ENCODE measurements around the gene XIST. TPM values are rescaled to one million over a fixed set of nuclear protein-coding genes. Genes with fewer than 3 reads are reported as not detected.

Gene XIST
- total RNA-seq, 4 donors from 2014 or later: 0.73 to 22.6 (median 20.0) TPM; not detected in 1

DNA sequence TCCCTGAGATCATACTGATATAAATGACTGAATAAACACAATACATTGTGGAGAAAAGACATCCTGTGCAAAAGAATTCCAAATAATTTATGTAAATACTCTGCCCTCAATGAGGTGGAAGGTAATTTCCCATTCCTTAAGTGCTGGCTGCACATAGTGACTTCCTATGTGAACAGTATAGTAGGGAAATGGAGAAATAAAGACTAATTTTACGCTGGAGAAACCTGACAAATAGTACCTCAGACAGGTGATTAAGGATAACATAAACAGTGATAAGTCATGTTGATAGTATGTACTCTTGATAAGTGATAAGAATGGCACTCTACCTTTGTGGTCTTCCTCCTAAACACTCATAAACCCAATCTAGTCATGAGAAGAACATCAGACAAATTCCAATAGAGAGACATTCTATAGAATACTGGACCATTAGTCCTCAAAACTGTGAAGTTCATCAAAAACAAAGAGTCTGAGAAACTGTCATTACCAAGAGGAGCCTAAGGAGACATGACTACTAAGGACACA lies 15.5 kb downstream of the XIST start:
- H3K27me3 ChIP-seq: no peaks in the 10 kb centered on the region
- no peaks in the 10 kb centered on the region for H3K9me3 ChIP-seq
- no peak for TF ChIP-seq POLR2A (IDR thresholded peaks at IDR 0.05)
- TF ChIP-seq, protein P1, sequence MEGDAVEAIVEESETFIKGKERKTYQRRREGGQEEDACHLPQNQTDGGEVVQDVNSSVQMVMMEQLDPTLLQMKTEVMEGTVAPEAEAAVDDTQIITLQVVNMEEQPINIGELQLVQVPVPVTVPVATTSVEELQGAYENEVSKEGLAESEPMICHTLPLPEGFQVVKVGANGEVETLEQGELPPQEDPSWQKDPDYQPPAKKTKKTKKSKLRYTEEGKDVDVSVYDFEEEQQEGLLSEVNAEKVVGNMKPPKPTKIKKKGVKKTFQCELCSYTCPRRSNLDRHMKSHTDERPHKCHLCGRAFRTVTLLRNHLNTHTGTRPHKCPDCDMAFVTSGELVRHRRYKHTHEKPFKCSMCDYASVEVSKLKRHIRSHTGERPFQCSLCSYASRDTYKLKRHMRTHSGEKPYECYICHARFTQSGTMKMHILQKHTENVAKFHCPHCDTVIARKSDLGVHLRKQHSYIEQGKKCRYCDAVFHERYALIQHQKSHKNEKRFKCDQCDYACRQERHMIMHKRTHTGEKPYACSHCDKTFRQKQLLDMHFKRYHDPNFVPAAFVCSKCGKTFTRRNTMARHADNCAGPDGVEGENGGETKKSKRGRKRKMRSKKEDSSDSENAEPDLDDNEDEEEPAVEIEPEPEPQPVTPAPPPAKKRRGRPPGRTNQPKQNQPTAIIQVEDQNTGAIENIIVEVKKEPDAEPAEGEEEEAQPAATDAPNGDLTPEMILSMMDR (IDR thresholded peaks at IDR 0.05 in 4 of 5, conservative IDR thresholded peaks at IDR 0.05 in 1 of 5): no peak
- DNase-seq (no peak), ATAC-seq (no peak)
- in situ Hi-C loops (cut with MboI; ENCODE audit: low sequenced_read_pairs in 4 of 4): no loop called here
- intact Hi-C loops (cut with DNase I; ENCODE audit: low total_unique reads): no loop called here
- H3K4me3 ChIP-seq: no peak overlapping the region
- no peaks in the 10 kb centered on the region for H3K36me3 ChIP-seq
- H3K27ac ChIP-seq: no peak overlapping the region
- peaks cover 0 to 24% of the 10 kb centered on the region in 2 donors for H3K4me1 ChIP-seq

- ATAC-seq: no peak
- no peak for TF ChIP-seq POLR2A (IDR thresholded peaks at IDR 0.05)
- TF ChIP-seq, protein P1 (IDR thresholded peaks at IDR 0.05 in 4 of 5, conservative IDR thresholded peaks at IDR 0.05 in 1 of 5): no peak
- in situ Hi-C loops (cut with MboI; ENCODE audit: low sequenced_read_pairs in 4 of 4): no loop called here
- H3K27ac ChIP-seq: no peak overlapping the region
- intact Hi-C loops (cut with DNase I; ENCODE audit: low total_unique reads): no loop called here
- H3K9me3 ChIP-seq: no peaks in the 10 kb centered on the region
- DNase-seq: no peak
- no peaks in the 10 kb centered on the region for H3K27me3 ChIP-seq
- H3K36me3 ChIP-seq: no peaks in the 10 kb centered on the region
- no peak overlapping the region for H3K4me3 ChIP-seq
- peaks cover 0 to 19% of the 10 kb centered on the region in 2 donors for H3K4me1 ChIP-seq
Measured at GRCh38 chrX:73834219-73834618, 18.3 kb downstream of the XIST start.

DNA sequence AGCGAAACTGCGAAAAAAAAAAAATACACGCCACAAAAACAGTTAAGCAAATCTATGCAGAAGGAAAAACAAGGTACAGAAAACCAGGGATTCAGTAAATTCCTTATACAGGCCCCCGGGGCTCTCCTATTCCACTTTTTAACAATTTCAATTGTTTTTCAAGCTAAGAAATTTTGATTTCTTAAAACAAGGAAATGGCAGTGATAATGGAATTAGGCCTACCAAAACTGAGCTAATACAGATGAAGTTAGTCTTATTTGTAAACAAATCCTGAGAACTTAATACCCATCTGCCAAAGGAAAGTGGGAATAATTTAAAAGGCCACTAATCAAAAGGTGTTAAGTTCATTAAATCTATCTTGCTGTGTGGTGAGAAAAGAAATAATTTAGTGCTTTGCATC lies 20.2 kb downstream of the XIST start:
- intact Hi-C loops (cut with DNase I; ENCODE audit: low total_unique reads) (no loop called here), in situ Hi-C loops (cut with MboI; ENCODE audit: low sequenced_read_pairs in 4 of 4) (no loop called here)
- Histone ChIP-seq H3K27me3 (no peaks in the 10 kb centered on the region), H3K4me3 (no peak overlapping the region), H3K27ac (no peak overlapping the region), H3K4me1 (peaks cover 0 to 36% of the 10 kb centered on the region in 2 donors), H3K36me3 (no peaks in the 10 kb centered on the region), H3K9me3 (no peaks in the 10 kb centered on the region)
- no peak for TF ChIP-seq POLR2A (IDR thresholded peaks at IDR 0.05)
- TF ChIP-seq, protein P1 (IDR thresholded peaks at IDR 0.05 in 4 of 5, conservative IDR thresholded peaks at IDR 0.05 in 1 of 5): no peak
- no peak for DNase-seq
- ATAC-seq: no peak

DNA sequence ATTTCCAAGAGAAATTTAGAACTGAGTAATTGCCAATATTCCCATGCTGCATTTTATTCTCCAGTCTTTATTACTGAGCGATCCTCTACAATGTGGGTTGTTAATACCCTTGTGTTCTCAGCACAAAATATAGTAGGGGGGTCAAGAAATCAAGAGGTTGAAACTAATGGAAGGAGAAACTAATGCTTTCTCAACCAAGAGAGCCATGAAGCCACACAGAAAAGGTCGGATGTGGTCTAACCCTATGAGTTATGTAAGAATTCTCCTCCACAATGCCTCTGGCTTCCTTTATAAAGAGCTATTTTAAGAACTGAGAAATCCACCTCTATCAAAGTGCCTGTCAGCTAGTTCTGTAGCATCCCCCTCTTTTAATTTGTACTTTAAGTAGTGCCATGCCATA lies 21.0 kb downstream of the XIST start:
- intact Hi-C loops (cut with DNase I; ENCODE audit: low total_unique reads) (no loop called here), in situ Hi-C loops (cut with MboI; ENCODE audit: low sequenced_read_pairs in 4 of 4) (no loop called here)
- Histone ChIP-seq H3K27ac (no peak overlapping the region), H3K36me3 (no peaks in the 10 kb centered on the region), H3K27me3 (no peaks in the 10 kb centered on the region), H3K9me3 (no peaks in the 10 kb centered on the region), H3K4me1 (peaks cover 0 to 31% of the 10 kb centered on the region in 2 donors), H3K4me3 (no peak overlapping the region)
- TF ChIP-seq, protein P1 (IDR thresholded peaks at IDR 0.05 in 4 of 5, conservative IDR thresholded peaks at IDR 0.05 in 1 of 5): no peak
- ATAC-seq (no peak), DNase-seq (no peak)

Data from gastrocnemius medialis (tissue), 4 donors.